Kidney (tissue), 14 donors: ENCODE results near the gene MBOAT1. TPM values are rescaled to one million over a fixed set of nuclear protein-coding genes. Genes with fewer than 3 reads are reported as not detected.

Experiments used
- DNase-seq, 5 donors: peaks; one replicate each; pipeline ENCODE4 v3.0.0-alpha.2; 2013 to 2020
- FAIRE-seq: peaks from 2 replicates; lab custom pipeline; 2012; peaks lifted over from hg19 to GRCh38; lab: Jason Lieb, UNC
- H3K27ac ChIP-seq, 2 donors: one replicate each; pipeline ENCODE4 v1.7.0; 2013; ENCODE audit warnings: low read depth in 2 of 2, low read length in 2 of 2, inconsistent platforms in 1 of 2
- H3K27me3 ChIP-seq: one replicate; pipeline ENCODE4 v1.7.1; 2013; ENCODE audit warnings: low read length, inconsistent platforms; ENCODE audit not compliant: control insufficient read depth, insufficient read depth
- H3K36me3 ChIP-seq, 3 donors: one replicate each; pipeline versions ENCODE4 v1.7.0 to v1.7.1; 2013; ENCODE audit warnings: low read length in 3 of 3, control low read depth in 1 of 3, inconsistent platforms in 1 of 3; ENCODE audit not compliant: insufficient read depth in 3 of 3, control insufficient read depth in 2 of 3
- H3K4me1 ChIP-seq, 3 donors: one replicate each; pipeline versions ENCODE4 v1.7.0 to v1.7.1; 2013; ENCODE audit warnings: low read length in 3 of 3, inconsistent platforms in 1 of 3, low read depth in 1 of 3; ENCODE audit not compliant: control insufficient read depth in 2 of 3, insufficient read depth in 2 of 3
- H3K4me3 ChIP-seq, 3 donors: one replicate each; pipeline versions ENCODE4 v1.7.0 to v1.8.1; 2013; ENCODE audit warnings: low read length in 3 of 3, control low read depth in 1 of 3, inconsistent platforms in 1 of 3
- H3K9ac ChIP-seq, 3 donors: one replicate each; pipeline versions ENCODE4 v1.7.0 to v1.7.1; 2013; ENCODE audit warnings: low read length in 3 of 3, control low read depth in 1 of 3, inconsistent platforms in 1 of 3
- H3K9me3 ChIP-seq, 3 donors: one replicate each; pipeline versions ENCODE4 v1.7.0 to v1.7.1; 2013; ENCODE audit warnings: low read length in 3 of 3, control low read depth in 1 of 3, inconsistent platforms in 1 of 3; ENCODE audit not compliant: control insufficient read depth in 2 of 3, insufficient read depth in 1 of 3
- intact Hi-C: fragments of 100-400 bp; cut with DNase I; formaldehyde crosslinking; loops from one replicate; pipeline ENCODE4 v1.11.1; 2022
- polyA plus RNA-seq: library from polyadenylated mRNA; stranded (reverse); fragments of 350-450 nt; fragmentation: Illumina TruSeq; extraction: RNeasy Lipid Tissue Mini Kit (QIAGEN cat#74804); gene quantifications from one replicate; pipeline ENCODE4 v1.2.3, GENCODE V29; 2014; ENCODE audit warnings: low read depth, low replicate concordance; ENCODE audit not compliant: insufficient read depth
- total RNA-seq: library from RNA; stranded (reverse); fragmentation: NEBNext Ultra II Directional; extraction: Animal tissue kit (Norgen Biotek cat#: 25700); gene quantifications from one replicate; pipeline ENCODE4 v1.2.1, GENCODE V29; 2021
- TF ChIP-seq, protein P1 (sequence below): IDR thresholded peaks from 3 replicates; pipeline ENCODE4 v1.5.1; 2012; ENCODE audit warnings: mild to moderate bottlenecking, moderate library complexity, borderline replicate concordance; ENCODE audit not compliant: insufficient read depth; ENCODE audit errors: extremely low read depth
- donor health status: control.
- donor health status: control.
- donor health status: control.
- donor health status: control.
- donor health status: control.
- donor health status: DM: yes; HTN: yes; CAD: no.
- donor health status: Normal renal cell carcinoma (clear cell type).

The MBOAT1 gene
- total and polyA plus RNA-seq, 2 donors from 2014 or later: 1.9 to 15.1 TPM

DNA sequence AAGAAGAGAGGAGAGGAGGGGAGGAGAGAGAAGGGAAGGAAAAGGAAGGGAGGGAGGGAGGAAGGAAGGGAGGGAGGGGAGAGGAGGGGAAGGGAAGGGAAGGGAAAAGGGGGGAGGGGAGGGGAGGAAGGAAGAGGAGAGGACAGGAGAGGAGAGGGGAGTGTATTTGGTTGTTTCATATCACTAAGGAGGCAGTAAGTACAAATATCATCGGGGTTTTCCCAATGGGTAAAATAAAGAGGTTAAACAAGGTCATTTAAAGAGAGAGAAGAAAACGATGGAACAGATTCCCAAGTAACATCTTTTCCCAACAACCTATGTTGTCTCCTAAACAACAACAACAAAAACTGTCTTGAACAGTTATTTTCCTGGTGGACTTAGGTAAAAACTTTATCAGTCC, 43.6 kb downstream of the MBOAT1 start:
- H3K4me1 ChIP-seq: no peaks in the 10 kb centered on the region
- no peak overlapping the region for H3K9ac ChIP-seq
- no peak overlapping the region for H3K27ac ChIP-seq
- TF ChIP-seq, protein P1, sequence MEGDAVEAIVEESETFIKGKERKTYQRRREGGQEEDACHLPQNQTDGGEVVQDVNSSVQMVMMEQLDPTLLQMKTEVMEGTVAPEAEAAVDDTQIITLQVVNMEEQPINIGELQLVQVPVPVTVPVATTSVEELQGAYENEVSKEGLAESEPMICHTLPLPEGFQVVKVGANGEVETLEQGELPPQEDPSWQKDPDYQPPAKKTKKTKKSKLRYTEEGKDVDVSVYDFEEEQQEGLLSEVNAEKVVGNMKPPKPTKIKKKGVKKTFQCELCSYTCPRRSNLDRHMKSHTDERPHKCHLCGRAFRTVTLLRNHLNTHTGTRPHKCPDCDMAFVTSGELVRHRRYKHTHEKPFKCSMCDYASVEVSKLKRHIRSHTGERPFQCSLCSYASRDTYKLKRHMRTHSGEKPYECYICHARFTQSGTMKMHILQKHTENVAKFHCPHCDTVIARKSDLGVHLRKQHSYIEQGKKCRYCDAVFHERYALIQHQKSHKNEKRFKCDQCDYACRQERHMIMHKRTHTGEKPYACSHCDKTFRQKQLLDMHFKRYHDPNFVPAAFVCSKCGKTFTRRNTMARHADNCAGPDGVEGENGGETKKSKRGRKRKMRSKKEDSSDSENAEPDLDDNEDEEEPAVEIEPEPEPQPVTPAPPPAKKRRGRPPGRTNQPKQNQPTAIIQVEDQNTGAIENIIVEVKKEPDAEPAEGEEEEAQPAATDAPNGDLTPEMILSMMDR: no peak
- H3K36me3 ChIP-seq: no peaks in the 10 kb centered on the region
- FAIRE-seq (no peak), DNase-seq (no peak)
- no peak overlapping the region for H3K4me3 ChIP-seq
- no peaks in the 10 kb centered on the region for H3K9me3 ChIP-seq
- intact Hi-C loops: no loop called here
- no peaks in the 10 kb centered on the region for H3K27me3 ChIP-seq

DNA sequence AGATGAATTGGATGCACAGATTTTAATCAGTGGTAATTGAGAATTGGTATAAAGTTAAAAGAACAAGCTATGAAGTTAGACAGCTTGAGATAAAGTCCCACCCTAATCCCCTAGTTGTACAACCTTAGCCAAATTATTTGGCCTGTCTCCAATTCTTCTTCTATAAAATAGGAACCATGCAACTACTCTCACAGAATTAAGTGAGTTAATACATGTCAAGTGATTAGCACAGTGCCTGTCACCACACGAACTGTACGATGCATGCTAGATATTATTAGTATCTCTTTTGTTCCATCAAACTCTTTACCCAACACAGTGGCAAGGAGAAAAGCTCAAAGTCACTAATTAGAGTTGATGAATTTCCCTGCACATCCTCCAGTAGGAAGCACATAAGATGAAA, 44.7 kb downstream of the MBOAT1 start:
- FAIRE-seq (no peak), DNase-seq (no peak)
- Histone ChIP-seq H3K4me3 (no peak overlapping the region), H3K36me3 (no peaks in the 10 kb centered on the region), H3K9me3 (no peaks in the 10 kb centered on the region), H3K4me1 (no peaks in the 10 kb centered on the region), H3K27me3 (no peaks in the 10 kb centered on the region), H3K9ac (no peak overlapping the region), H3K27ac (no peak overlapping the region)
- TF ChIP-seq, protein P1: no peak
- intact Hi-C loops: no loop called here

GRCh38 chr6:20166210-20166609, 46.1 kb downstream of the MBOAT1 start:
- TF ChIP-seq, protein P1: no peak
- intact Hi-C loops: no loop called here

GRCh38 chr6:20162515-20162914, 49.8 kb downstream of the MBOAT1 start:
- intact Hi-C loops: no loop called here
- Histone ChIP-seq H3K27ac (no peak overlapping the region), H3K9me3 (no peaks in the 10 kb centered on the region), H3K9ac (no peak overlapping the region), H3K4me3 (no peak overlapping the region), H3K4me1 (no peaks in the 10 kb centered on the region), H3K36me3 (no peaks in the 10 kb centered on the region), H3K27me3 (no peaks in the 10 kb centered on the region)
- TF ChIP-seq, protein P1: no peak
- FAIRE-seq (no peak), DNase-seq (no peak)

More at GRCh38 chr6:20166210-20166609, 46.1 kb downstream of the MBOAT1 start:
- DNase-seq (no peak), FAIRE-seq (no peak)
- H3K4me1 ChIP-seq: no peaks in the 10 kb centered on the region
- no peaks in the 10 kb centered on the region for H3K36me3 ChIP-seq
- H3K9ac ChIP-seq: no peak overlapping the region
- H3K9me3 ChIP-seq: no peaks in the 10 kb centered on the region
- no peak overlapping the region for H3K27ac ChIP-seq
- H3K4me3 ChIP-seq: no peak overlapping the region
- no peaks in the 10 kb centered on the region for H3K27me3 ChIP-seq
